NCI-H2227 treated with DMSO at 0.1 percent for 48 hours (cell line): ENCODE data around the gene PCDHGA6.

Source experiments
- DNase-seq: peaks from one replicate; lab custom pipeline; 2025; lab: John Stamatoyannopoulos, UW

Gene PCDHGA6

DNA sequence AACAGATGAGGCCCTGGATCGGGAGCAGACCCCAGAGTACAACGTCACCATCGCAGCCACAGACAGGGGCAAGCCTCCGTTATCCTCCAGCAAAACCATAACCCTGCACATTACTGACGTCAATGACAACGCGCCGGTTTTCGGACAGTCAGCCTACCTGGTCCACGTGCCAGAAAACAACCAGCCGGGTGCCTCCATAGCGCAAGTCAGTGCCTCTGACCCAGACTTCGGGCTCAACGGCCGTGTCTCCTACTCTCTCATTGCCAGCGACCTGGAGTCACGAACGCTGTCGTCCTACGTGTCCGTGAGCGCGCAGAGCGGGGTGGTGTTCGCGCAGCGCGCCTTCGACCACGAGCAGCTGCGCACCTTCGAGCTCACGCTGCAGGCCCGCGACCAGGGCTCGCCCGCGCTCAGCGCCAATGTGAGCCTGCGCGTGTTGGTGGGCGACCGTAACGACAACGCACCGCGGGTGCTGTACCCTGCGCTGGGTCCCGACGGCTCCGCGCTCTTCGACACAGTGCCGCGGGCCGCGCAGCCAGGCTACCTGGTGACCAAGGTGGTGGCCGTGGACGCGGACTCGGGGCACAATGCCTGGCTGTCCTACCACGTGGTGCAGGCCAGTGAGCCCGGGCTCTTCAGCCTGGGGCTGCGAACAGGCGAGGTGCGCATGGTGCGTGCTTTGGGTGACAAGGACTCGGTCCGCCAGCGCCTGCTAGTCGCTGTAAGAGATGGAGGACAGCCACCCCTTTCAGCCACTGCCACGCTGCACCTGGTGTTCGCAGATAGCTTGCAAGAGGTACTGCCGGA lies 45.6 kb downstream of the PCDHGA6 start:
- DNase-seq: no peak

DNA sequence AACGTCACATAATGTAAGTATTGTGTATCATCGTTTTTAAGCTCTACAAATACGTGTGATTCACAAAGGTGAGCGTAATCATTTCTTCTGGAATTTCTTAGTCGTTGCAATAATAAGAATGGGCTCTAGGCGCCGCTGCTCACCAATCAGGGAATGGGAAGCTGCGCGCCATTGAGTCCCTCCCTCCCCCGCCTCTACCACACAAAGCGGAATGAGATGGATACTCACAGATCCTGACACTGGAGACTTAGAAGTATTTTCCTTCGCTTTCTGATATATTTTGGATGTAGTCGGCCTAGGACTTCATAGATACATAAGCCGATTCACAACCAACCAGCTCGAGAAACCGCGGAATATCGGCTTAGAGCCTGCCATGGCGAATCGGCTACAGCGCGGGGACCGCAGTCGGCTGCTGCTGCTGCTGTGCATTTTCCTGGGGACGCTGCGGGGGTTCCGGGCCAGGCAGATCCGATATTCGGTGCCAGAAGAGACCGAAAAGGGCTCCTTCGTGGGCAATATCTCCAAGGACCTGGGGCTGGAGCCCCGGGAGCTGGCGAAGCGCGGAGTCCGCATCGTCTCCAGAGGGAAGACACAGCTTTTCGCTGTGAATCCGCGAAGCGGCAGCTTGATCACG lies 47.3 kb downstream of the PCDHGA6 start, which contains the start of gene PCDHGA11:
TSS of gene PCDHGA11 (plus strand) at position 197 of the 634 bp plus-strand sequence. CDS start at position 374, 177 bp downstream.
- no peak for DNase-seq

GRCh38 chr5:141421489-141421855 lies 47.8 kb downstream of the PCDHGA6 start:
- no peak for DNase-seq

DNA sequence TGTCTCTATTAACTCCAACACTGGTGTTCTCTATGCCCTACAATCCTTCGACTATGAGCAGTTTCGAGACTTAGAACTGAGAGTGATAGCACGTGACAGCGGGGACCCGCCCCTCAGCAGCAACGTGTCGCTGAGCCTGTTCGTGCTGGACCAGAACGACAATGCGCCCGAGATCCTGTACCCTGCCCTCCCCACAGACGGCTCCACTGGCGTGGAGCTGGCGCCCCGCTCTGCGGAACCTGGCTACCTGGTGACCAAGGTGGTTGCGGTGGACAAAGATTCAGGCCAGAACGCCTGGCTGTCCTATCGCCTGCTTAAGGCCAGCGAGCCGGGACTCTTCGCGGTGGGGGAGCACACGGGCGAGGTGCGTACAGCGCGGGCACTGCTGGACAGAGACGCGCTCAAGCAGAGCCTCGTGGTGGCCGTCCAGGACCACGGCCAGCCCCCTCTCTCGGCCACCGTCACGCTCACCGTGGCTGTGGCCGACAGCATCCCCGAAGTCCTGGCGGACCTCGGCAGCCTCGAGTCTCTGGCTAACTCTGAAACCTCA lies 49.1 kb downstream of the PCDHGA6 start:
- DNase-seq: no peak

GRCh38 chr5:141427783-141428426 lies 54.2 kb downstream of the PCDHGA6 start:
- DNase-seq: no peak
